ENCODE measurements around the gene USB1.

USB1 gene

DNA sequence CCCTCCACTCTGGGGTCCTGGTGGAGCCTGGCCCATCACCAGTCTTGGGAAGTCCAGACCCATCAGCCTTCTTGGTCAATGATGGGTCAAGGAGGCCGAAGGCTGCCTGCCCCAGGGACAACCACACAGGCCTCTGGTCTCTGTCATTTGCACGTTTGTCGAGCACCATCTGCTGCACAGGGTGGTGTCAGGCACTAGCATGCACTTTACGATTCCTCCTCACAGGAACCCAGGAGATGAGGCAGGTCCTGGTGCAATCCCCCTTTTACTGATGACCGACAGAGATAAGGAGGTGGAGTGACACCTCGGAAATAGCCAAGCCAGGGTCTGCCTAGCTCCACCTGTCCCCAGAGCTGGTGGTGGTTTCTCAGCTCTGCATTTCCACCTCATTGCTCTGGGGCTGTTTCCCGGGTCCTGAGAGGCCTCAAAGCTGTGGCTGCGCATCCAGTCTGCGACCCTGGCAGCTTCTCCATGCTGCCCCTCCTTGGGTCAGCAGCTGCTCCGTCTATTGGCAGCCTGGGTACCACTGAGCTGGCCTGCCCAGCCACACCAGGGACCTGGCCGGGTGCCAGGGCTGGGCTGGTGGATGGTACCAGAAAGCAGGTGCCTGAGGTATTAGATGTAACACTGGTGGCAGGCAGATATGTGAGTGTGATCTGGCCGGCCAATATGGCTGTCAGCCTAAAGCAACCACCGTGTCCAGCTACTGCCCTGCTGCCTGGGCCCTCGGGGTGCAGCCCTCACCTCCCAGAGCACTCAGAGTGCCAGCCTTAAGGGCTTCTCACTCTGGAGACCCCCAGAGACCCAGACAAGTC lies 34.4 kb downstream of the USB1 start:
- no peak for DNase-seq

DNA sequence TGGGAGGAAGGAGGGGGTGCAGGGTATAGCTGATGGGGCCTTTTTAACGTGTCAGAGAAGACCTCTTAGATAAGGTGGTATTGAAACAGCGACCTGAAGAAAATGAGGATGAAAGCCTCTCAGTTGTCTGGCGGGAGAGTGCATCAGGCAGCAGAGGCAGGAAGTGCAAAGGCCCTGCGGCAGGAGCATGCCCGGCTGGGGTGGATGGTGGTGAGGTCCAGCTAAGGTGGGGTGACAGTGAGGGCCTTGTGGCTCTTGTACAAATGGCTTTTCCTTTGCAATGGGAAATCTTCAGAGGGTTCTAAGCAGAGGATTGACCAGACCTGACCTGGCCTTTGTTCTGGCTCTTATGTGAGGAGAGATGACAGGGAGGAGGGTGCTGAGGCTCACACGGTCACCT lies 35.7 kb downstream of the USB1 start:
- DNase-seq = no peak

DNA sequence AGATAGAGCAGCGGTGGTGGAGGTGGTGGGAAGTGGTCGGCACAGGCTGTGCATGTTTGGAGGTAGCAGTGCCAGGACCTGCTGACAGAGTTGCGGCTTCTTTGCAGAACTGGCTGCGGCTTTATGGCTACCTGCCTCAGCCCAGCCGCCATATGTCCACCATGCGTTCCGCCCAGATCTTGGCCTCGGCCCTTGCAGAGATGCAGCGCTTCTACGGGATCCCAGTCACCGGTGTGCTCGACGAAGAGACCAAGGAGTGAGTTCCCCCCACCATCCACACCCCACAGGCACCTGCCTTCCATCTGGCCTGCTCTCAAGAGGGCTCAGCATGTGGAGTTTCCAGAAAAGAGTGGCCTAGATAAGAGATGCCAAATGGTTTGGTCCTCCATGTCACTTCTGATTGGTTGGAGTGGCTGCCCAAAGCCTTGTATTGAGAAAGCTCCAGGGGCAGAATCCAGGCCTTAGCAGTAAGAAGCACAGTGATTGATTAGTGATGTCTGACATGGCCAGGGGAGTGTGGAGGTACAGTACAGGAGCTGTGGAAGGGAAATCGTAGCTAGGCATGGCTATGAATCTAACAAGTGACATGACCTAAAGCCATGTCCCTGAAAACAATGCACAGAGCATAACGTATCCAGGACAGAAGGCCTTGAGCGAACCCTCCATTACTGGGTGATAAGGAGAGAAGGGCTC lies 36.3 kb downstream of the USB1 start:
- DNase-seq = no peak

DNA sequence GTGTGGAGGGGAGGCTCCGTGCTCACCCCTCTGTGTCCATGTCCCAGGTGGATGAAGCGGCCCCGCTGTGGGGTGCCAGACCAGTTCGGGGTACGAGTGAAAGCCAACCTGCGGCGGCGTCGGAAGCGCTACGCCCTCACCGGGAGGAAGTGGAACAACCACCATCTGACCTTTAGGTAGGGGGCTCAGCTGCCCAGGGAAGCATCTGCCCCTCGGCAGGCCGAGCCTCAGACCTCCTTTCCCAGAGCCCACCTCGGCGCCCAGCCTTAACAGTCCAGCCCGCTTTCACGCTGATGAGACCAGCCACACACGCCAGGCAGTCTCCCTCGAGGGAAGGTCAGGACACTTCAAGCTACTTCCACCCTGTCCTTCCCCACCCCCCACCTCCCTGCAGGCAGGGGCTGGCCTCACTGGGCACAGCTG lies 37.0 kb downstream of the USB1 start:
- DNase-seq = no peak

- DNase-seq = no peak
Measured at GRCh38 chr16:58039829-58040495, 38.8 kb downstream of the USB1 start.

- DNase-seq = no peak
Measured at GRCh38 chr16:58040496-58040846, 39.3 kb downstream of the USB1 start.

DNA sequence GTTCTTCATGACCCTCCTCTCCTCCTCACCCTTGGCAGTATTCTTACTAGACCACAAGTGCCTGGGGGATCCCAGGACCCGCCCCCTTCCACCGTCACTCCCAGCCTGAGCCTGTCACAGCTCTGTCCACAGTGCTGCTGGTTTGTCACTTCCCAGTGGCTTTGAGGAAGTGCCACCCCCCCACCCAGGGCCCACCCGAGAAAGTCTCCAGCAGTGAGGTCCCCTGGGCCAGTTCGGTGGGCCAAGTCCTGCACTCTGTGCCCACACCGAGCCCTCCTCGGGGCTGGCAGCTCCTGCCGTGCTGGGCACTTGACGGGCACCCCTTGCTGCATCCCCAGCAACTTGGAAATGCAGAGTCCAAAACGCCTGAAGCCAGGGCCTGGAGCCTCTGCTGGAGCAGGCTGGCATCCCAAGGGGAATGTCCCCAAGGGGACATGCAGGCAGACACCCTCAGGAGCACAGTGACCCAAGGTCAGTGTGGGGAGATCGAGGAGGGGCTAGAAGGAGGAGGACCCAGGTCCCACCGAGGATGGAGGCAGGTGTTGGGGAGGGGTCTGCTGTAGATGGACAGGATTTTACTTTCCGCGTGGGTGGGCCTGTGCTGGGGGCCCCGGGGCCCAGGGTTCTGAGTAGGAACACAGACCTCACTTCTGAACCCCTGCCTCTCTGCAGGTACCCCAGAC lies 39.9 kb downstream of the USB1 start:
- DNase-seq = no peak

DNA sequence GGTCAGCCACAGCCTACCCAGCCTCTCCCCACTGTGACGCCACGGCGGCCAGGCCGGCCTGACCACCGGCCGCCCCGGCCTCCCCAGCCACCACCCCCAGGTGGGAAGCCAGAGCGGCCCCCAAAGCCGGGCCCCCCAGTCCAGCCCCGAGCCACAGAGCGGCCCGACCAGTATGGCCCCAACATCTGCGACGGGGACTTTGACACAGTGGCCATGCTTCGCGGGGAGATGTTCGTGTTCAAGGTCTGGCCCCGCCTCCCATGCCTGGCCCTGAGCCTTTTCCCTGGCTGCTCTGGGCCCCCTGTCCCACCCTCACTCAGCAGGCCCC lies 40.4 kb downstream of the USB1 start:
- no peak for DNase-seq

GRCh38 chr16:58042001-58042885 lies 41.0 kb downstream of the USB1 start:
- DNase-seq = no peak

DNA sequence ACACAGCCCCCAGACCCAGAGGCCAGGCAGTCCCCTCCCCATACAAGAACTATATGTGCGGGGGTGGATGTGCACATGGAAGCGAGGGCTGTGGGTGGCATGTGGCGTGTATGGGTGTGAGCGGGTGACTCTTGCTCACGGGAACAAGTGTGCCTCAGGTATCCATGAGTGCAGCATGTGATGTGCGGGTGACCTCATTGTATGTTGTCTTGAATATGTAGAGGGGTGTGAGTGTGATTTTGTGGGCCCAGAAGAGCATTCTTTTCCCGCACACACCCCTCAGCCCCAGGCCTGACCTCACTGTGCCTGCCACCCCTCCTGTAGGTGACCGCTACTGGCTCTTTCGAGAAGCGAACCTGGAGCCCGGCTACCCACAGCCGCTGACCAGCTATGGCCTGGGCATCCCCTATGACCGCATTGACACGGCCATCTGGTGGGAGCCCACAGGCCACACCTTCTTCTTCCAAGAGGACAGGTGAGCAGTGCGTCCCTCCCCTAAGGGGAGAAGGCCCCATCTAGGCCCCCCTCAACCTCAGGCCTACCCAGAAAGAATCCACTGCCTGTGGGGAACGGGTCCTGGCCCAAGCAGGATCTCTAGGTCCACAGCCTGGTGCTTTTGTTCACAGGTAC lies 41.8 kb downstream of the USB1 start:
- DNase-seq = no peak

GRCh38 chr16:58043571-58044155 lies 42.5 kb downstream of the USB1 start:
- no peak for DNase-seq

GRCh38 chr16:58044266-58045019 lies 43.2 kb downstream of the USB1 start:
- no peak for DNase-seq

- DNase-seq = no peak
Measured at GRCh38 chr16:58045096-58045495, 43.9 kb downstream of the USB1 start.

DNA sequence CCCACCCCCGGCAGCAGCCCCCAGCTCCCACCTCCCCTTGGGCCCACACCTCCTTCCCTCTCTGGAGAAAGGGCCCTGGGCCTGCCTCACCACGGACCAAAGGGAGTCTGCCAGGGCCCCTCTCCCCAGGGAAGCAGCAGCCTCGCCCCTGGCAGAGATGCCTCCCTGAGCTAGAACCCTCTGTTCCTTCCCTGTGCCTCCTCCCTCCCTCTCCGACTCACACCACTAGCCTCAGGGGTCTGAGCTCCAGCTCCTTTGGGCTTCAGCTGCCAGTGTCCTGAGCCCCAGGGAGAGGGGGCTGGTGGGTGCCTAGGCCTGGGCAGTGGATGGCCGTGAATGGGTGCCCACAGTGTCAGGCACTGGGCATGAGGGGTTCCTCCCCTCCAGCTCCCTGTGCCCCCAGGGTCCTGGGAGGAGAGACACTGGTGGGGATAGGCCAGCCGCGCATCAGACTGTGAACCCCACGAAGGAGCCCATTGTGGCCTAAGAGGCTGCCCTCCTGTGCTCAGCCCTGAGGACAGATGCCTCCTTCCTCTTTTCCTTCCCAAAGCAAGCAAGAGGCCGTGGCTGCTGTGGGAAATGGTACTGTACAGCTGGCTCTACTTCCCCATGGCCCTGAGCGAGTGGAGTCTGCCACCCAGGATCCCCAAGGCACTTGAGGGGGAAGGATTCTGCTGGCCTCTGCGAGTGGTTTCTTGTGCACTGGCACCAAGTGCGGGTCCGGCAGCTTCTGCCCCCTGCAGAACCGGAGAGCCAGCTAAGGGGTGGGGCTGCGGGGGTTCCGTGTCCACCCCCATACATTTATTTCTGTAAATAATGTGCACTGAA lies 45.1 kb downstream of the USB1 start:
- DNase-seq = peak; percentile 23

- no peak for DNase-seq
Measured at GRCh38 chr16:58046936-58047335, 45.7 kb downstream of the USB1 start.

DNA sequence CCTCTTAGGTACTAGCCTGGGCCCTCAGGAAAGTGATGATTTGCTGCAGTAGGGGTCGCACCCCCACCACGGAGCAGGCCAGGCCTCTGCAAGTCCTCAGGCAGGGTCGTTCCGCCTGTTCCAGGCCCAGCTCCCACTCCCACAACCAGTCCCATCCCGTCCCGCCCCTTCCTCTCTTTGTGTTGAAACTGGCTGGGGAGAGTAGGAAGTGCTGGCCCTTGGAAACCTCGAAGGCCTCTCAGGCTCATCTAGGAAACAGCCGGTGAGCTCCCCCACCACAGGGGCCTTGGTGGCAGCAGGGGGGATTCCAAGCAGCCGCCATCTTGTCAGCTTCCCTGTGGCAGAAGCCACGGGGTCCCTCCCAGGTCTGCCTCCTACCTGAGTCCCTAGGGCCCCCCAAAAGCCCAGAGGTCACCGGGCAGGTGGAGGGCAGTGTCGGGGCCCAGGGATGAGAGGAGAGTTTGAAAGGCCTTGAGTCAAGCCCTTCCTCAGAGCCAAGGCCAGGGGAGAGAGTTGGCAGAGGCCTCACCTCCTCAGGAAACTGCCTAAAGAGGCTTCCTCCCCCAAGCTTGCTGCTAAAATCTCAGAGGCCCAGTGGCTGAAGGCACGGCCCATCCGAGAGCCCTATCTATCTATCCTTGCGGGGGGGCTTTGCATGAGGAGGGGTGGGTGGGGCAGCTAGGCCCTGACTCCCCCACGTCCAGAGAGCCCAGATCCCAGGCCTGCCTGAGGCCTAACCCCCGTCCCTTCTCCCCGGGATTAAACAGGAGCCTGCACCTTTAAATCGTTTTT lies 46.5 kb downstream of the USB1 start:
- no peak for DNase-seq

GRCh38 chr16:58048494-58049231 lies 47.5 kb downstream of the USB1 start:
- DNase-seq = no peak
